Measurements from ENCODE around the gene SULF2.
"Not testable (repeated sequence)": the region's sequence is repeated elsewhere in the genome, so short reads cannot be mapped to it uniquely, and the experiment has no call there.

GRCh38 chr20:47826006-47826405 lies 40.7 kb upstream of the SULF2 start:
- TF ChIP-seq CTCF, POLR2A (IDR thresholded peaks at IDR 0.05): not testable (repeated sequence)
